ENCODE results near the gene UBR3.

Gene UBR3

GRCh38 chr2:170013802-170014551 is 186.7 kb downstream of the UBR3 start:
- H3K4me1 Mint-ChIP-seq = no peaks in the 10 kb centered on the region
- DNase-seq (ENCODE audit: low spot score in 2 of 2) (no peak), ATAC-seq (no peak)
- no peak overlapping the region for H3K4me3 Mint-ChIP-seq
- H3K9me3 Mint-ChIP-seq = no peaks in the 10 kb centered on the region
- no peak overlapping the region for H3K27ac Mint-ChIP-seq
- H3K36me3 Mint-ChIP-seq = peaks cover 28% of the 10 kb centered on the region

- H3K4me1 Mint-ChIP-seq = no peaks in the 10 kb centered on the region
- DNase-seq (ENCODE audit: low spot score in 2 of 2) = no peak
- no peak overlapping the region for H3K27ac Mint-ChIP-seq
- H3K36me3 Mint-ChIP-seq = peaks cover 28% of the 10 kb centered on the region
- no peaks in the 10 kb centered on the region for H3K9me3 Mint-ChIP-seq
- ATAC-seq = no peak
- no peak overlapping the region for H3K4me3 Mint-ChIP-seq
These were observed 187.5 kb downstream of the UBR3 start for GRCh38 chr2:170014769-170015168.

GRCh38 chr2:170017860-170018532 is 190.7 kb downstream of the UBR3 start:
- H3K4me3 Mint-ChIP-seq = no peak overlapping the region
- H3K27ac Mint-ChIP-seq = no peak overlapping the region
- H3K36me3 Mint-ChIP-seq = peaks cover 17% of the 10 kb centered on the region
- no peak for DNase-seq (ENCODE audit: low spot score in 2 of 2)
- H3K9me3 Mint-ChIP-seq = no peaks in the 10 kb centered on the region
- ATAC-seq = no peak
- H3K4me1 Mint-ChIP-seq = no peaks in the 10 kb centered on the region

DNA sequence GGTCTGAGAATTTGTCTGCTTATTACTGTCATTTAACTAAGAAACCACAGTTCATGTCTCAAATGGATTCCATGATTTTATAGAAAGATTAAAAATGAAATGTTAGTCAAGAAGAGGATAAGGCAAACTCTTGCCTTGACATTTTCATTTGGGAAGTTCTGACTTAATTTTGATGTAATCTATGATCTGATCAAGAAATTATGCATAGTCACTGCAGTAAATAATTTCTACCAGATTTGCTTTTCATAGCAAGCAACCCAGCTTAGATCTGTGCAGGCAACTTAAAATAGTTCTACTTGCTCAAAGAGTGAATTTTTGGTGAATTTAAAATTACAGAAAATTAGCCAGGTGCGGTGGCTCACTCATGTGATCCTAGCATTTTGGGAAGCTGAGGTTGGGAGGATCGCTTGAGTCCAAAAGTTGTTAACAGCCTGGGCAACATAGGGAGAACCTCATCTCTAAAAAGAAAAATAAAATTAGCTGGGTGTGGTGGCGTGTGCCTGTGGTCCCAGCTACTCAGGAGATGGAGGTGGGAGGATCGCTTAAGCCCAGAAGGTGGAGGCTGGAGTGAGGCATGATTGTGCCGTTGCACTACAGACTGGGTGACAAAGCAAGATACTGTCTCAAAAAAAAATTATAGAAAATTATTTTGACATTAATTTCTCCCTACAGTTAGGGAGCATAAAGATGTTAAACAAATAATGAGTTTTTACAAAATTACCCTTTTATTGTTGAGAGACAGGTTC is 192.0 kb downstream of the UBR3 start:
- ATAC-seq (no peak), DNase-seq (ENCODE audit: low spot score in 2 of 2) (no peak)

GRCh38 chr2:170020777-170021176 is 193.5 kb downstream of the UBR3 start:
- peaks cover 14% of the 10 kb centered on the region for H3K36me3 Mint-ChIP-seq
- no peak overlapping the region for H3K27ac Mint-ChIP-seq
- DNase-seq (ENCODE audit: low spot score in 2 of 2) (no peak), ATAC-seq (no peak)
- H3K4me1 Mint-ChIP-seq = no peaks in the 10 kb centered on the region
- H3K4me3 Mint-ChIP-seq = no peak overlapping the region
- H3K9me3 Mint-ChIP-seq = no peaks in the 10 kb centered on the region

More for the DNA sequence above, 192.0 kb downstream of the UBR3 start:
- H3K4me3 Mint-ChIP-seq = no peak overlapping the region
- no peaks in the 10 kb centered on the region for H3K4me1 Mint-ChIP-seq
- H3K27ac Mint-ChIP-seq = no peak overlapping the region
- no peaks in the 10 kb centered on the region for H3K9me3 Mint-ChIP-seq
- H3K36me3 Mint-ChIP-seq = peaks cover 14% of the 10 kb centered on the region

GRCh38 chr2:170022692-170023091 is 195.4 kb downstream of the UBR3 start:
- Mint-ChIP-seq H3K4me3 (no peak overlapping the region), H3K9me3 (no peaks in the 10 kb centered on the region), H3K27ac (no peak overlapping the region), H3K4me1 (no peaks in the 10 kb centered on the region), H3K36me3 (peaks cover 7% of the 10 kb centered on the region)
- no peak for ATAC-seq
- DNase-seq (ENCODE audit: low spot score in 2 of 2) = no peak

GRCh38 chr2:170024721-170025120 is 197.5 kb downstream of the UBR3 start:
- ATAC-seq = no peak
- H3K4me3 Mint-ChIP-seq = no peak overlapping the region
- no peaks in the 10 kb centered on the region for H3K9me3 Mint-ChIP-seq
- no peak for DNase-seq (ENCODE audit: low spot score in 2 of 2)
- H3K4me1 Mint-ChIP-seq = no peaks in the 10 kb centered on the region
- H3K36me3 Mint-ChIP-seq = peaks cover 5% of the 10 kb centered on the region
- H3K27ac Mint-ChIP-seq = no peak overlapping the region

DNA sequence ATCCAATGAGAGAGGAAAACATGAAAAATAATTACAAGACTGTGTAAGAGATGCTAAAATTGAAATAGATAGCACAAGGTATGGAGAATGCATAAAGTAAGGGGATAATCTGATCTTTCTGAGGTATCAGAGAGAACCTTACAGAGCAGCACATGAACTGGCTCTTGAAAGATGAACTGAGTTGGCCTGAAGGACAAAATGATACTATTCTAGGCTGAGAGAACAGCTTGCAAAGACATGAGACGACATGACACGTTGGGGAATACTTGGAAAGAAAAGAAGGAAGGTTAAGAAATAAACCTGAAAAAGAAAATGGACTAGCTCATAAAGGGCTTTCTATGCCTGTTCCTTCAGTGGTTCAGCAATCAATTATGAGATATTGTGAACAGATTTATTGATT is 198.0 kb downstream of the UBR3 start:
- Mint-ChIP-seq H3K4me3 (no peak overlapping the region), H3K36me3 (peaks cover 10% of the 10 kb centered on the region), H3K27ac (no peak overlapping the region), H3K4me1 (no peaks in the 10 kb centered on the region), H3K9me3 (no peaks in the 10 kb centered on the region)
- DNase-seq (ENCODE audit: low spot score in 2 of 2) (no peak), ATAC-seq (no peak)

GRCh38 chr2:170026361-170026760 is 199.1 kb downstream of the UBR3 start:
- Mint-ChIP-seq H3K36me3 (peaks cover 19% of the 10 kb centered on the region), H3K4me1 (no peaks in the 10 kb centered on the region), H3K27ac (no peak overlapping the region), H3K9me3 (peaks cover 4% of the 10 kb centered on the region), H3K4me3 (no peak overlapping the region)
- DNase-seq (ENCODE audit: low spot score in 2 of 2) (no peak), ATAC-seq (no peak)

GRCh38 chr2:170029551-170029950 is 202.3 kb downstream of the UBR3 start:
- no peaks in the 10 kb centered on the region for H3K4me1 Mint-ChIP-seq
- DNase-seq (ENCODE audit: low spot score in 2 of 2) = no peak
- no peak overlapping the region for H3K27ac Mint-ChIP-seq
- peaks cover 26% of the 10 kb centered on the region for H3K36me3 Mint-ChIP-seq
- no peak overlapping the region for H3K4me3 Mint-ChIP-seq
- peaks cover 5% of the 10 kb centered on the region for H3K9me3 Mint-ChIP-seq
- ATAC-seq = no peak

DNA sequence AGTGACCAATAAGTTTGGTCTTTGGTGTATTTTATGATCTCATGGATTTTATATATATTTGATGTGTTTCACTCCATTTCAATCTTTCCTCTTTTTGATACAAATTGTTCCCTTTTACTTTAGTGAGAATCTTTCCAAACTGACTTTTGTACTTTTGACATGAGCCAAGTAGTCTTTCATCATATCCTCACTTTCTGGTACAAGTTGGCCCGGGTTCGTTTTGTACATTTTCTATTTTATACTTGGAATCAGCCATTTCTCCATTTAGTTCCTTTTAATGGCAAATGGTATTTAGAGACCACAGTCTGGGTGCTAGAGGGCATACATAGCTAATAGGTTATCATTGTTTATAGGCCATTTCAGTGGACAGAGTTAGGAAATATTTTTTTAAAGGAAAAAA is 202.8 kb downstream of the UBR3 start:
- H3K36me3 Mint-ChIP-seq = peaks cover 26% of the 10 kb centered on the region
- no peak for DNase-seq (ENCODE audit: low spot score in 2 of 2)
- H3K4me3 Mint-ChIP-seq = no peak overlapping the region
- H3K27ac Mint-ChIP-seq = no peak overlapping the region
- no peaks in the 10 kb centered on the region for H3K4me1 Mint-ChIP-seq
- no peak for ATAC-seq
- peaks cover 5% of the 10 kb centered on the region for H3K9me3 Mint-ChIP-seq

GRCh38 chr2:170031288-170031687 is 204.0 kb downstream of the UBR3 start:
- DNase-seq (ENCODE audit: low spot score in 2 of 2) (no peak), ATAC-seq (no peak)
- H3K4me3 Mint-ChIP-seq = no peak overlapping the region
- H3K27ac Mint-ChIP-seq = no peak overlapping the region
- H3K36me3 Mint-ChIP-seq = peaks cover 26% of the 10 kb centered on the region
- peaks cover 5% of the 10 kb centered on the region for H3K9me3 Mint-ChIP-seq
- H3K4me1 Mint-ChIP-seq = no peaks in the 10 kb centered on the region

DNA sequence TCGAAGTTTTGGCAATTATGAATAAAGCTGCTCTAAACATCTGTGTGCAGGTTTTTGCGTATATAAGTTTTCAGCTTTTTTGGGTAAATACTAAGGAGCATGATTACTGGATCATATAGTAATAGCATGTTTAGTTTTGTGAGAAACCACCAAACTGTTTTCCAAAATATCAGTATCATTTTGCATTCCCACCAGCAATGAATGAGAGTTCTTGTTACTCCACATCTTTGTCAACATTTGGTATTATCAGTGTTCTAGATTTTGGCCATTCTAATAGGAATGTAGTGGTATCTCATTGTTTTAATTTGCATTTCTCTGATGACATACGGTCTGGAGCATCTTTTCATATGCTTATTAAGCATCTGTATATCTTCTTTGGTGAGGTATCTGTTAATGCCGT is 207.3 kb downstream of the UBR3 start:
- no peak overlapping the region for H3K4me3 Mint-ChIP-seq
- H3K27ac Mint-ChIP-seq = no peak overlapping the region
- peaks cover 5% of the 10 kb centered on the region for H3K9me3 Mint-ChIP-seq
- H3K36me3 Mint-ChIP-seq = peaks cover 28% of the 10 kb centered on the region
- DNase-seq (ENCODE audit: low spot score in 2 of 2) (no peak), ATAC-seq (no peak)
- H3K4me1 Mint-ChIP-seq = no peaks in the 10 kb centered on the region

- Mint-ChIP-seq H3K4me1 (no peaks in the 10 kb centered on the region), H3K4me3 (no peak overlapping the region), H3K9me3 (no peaks in the 10 kb centered on the region), H3K27ac (no peak overlapping the region), H3K36me3 (peaks cover 24% of the 10 kb centered on the region)
- no peak for ATAC-seq
- no peak for DNase-seq (ENCODE audit: low spot score in 2 of 2)
These were observed 211.5 kb downstream of the UBR3 start for GRCh38 chr2:170038734-170039133.

DNA sequence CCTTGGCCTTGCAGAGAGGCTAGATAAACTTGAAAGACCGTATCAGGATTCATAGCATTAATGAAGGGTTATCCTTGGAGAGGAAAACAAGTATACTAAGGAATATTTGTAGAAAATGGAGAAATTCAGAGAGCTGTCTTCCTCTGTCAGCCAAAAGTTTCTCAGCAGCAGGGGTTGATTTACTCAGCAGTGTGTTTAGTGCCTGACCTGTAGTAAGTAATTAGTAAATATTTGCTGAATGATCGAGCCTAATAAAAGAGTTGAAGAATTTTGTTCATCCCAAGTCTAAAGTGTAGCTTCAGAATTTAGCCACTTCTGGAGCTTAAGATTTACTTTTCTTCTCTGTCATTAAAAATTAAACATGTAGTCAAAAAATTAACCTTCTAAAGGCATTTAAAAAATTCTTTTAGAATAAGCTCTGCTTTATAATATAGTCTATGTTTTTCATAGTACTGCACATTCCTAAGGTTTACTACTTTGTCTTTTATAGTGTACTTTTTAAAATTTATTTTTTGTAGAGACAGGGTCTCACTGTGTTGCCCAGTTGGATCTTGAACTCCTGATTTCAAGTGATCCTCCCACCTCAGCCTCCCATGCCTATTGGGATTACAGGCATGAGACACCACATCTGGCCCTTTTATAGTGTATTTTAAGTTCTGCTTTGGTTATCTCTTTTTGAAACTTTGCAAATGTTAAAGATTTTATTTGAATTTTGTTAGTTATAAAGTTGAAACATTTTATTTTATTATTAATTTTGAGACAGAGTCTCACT is 212.3 kb downstream of the UBR3 start:
- no peak for DNase-seq (ENCODE audit: low spot score in 2 of 2)
- H3K36me3 Mint-ChIP-seq = peaks cover 24% of the 10 kb centered on the region
- H3K4me3 Mint-ChIP-seq = no peak overlapping the region
- H3K9me3 Mint-ChIP-seq = no peaks in the 10 kb centered on the region
- no peak for ATAC-seq
- no peak overlapping the region for H3K27ac Mint-ChIP-seq
- H3K4me1 Mint-ChIP-seq = no peaks in the 10 kb centered on the region
